Panc1 (cell line): ENCODE results near the gene IGFL3.

Experiments
- CTCF ChIP-seq: fragments of 450-650 bp; IDR thresholded peaks from 2 replicates; pipeline ENCODE4 v1.5.1; 2017; ENCODE audit warnings: mild to moderate bottlenecking
- POLR2AphosphoS5 ChIP-seq: IDR thresholded peaks from 2 replicates; pipeline ENCODE4 v1.6.1; 2012; ENCODE audit warnings: mild to moderate bottlenecking, low read depth, low read length, moderate library complexity
- REST ChIP-seq, 2 experiments: IDR thresholded peaks; 2 replicates each; pipeline ENCODE4 v1.6.1; 2011 to 2012; ENCODE audit warnings: low read depth in 2 of 2, control low read depth in 1 of 2, low read length in 1 of 2, mild to moderate bottlenecking in 1 of 2, moderate library complexity in 1 of 2; ENCODE audit not compliant: insufficient read depth in 1 of 2
- SIN3A ChIP-seq: IDR thresholded peaks from 2 replicates; pipeline ENCODE4 v1.6.1; 2012; ENCODE audit warnings: low read depth, mild to moderate bottlenecking, low read length, moderate library complexity, borderline replicate concordance; ENCODE audit not compliant: insufficient read depth

- no peak for TF ChIP-seq CTCF
- no peak for TF ChIP-seq POLR2AphosphoS5
- TF ChIP-seq REST (IDR thresholded peaks at IDR 0.05; ENCODE audit: insufficient read depth in 1 of 2, low read depth in 2 of 2, low read length in 1 of 2), result no peak
- TF ChIP-seq SIN3A, result no peak
Measured at GRCh38 chr19:46082728-46083050, 41.8 kb downstream of the IGFL3 start.
